ENCODE data around the gene FNDC1. TPM values are rescaled to one million over a fixed set of nuclear protein-coding genes. Genes with fewer than 3 reads are reported as not detected.

Gene FNDC1
- total RNA-seq, 6 experiments from 2014 or later = 0.02 to 2.7 (median 0.85) TPM

DNA sequence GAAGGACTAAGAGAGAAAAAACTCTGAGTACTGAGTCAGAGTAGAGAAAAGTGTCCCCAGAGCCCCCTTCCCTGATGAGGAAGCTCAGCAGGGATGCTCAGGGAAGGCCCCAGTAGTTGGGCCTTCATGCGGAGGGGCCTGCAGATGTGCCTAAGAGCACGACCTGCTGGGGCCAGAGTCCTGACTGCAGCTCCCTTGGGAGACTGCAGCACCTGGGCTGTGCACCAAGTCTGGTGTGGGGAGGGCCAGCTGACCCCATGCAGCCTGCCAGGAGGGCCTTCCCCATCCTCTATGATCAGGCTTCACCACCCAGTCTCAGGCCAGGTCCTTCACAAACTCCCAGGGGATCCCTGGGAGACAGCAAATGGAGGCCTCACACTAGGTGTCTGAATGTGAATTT, 130.4 kb downstream of the FNDC1 start:
- Histone ChIP-seq H3K27ac (no peak overlapping the region), H3K36me3 (no peaks in the 10 kb centered on the region), H3K4me1 (no peaks in the 10 kb centered on the region), H3K4me3 (no peak overlapping the region), H3K9me3 (no peaks in the 10 kb centered on the region), H3K27me3 (no peaks in the 10 kb centered on the region)
- ATAC-seq (no peak), DNase-seq (no peak)
- WGBS (ENCODE audit: insufficient coverage, low coverage, low lambda C conversion rate, missing lambda C conversion rate) = 40% methylated on average over 1 of the region's 2 CpGs
- no peak for TF ChIP-seq POLR2A (IDR thresholded peaks at IDR 0.05)
- TF ChIP-seq, protein P1, sequence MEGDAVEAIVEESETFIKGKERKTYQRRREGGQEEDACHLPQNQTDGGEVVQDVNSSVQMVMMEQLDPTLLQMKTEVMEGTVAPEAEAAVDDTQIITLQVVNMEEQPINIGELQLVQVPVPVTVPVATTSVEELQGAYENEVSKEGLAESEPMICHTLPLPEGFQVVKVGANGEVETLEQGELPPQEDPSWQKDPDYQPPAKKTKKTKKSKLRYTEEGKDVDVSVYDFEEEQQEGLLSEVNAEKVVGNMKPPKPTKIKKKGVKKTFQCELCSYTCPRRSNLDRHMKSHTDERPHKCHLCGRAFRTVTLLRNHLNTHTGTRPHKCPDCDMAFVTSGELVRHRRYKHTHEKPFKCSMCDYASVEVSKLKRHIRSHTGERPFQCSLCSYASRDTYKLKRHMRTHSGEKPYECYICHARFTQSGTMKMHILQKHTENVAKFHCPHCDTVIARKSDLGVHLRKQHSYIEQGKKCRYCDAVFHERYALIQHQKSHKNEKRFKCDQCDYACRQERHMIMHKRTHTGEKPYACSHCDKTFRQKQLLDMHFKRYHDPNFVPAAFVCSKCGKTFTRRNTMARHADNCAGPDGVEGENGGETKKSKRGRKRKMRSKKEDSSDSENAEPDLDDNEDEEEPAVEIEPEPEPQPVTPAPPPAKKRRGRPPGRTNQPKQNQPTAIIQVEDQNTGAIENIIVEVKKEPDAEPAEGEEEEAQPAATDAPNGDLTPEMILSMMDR (IDR thresholded peaks at IDR 0.05) = no peak
- intact Hi-C loops (cut with DNase I) = no loop called here

DNA sequence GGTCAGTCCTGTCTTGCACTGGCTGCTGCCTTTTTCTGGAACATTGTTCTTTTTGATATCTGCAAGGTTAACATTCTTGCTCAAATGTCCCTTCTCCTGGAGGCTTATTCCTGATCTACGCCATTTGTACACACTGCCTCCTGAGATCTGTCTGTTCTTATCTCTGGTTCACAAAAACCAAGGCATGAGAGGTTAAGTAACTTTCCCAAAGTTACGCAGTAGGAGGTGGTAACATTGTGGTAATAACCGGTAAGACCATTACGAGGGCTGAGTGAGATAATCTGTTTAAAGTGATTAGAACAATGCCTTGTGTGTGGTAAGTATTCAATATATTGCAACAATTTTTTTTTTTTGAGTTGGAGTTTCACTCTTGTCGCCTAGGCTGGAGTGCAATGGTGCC, 132.1 kb downstream of the FNDC1 start:
- TF ChIP-seq, protein P1 (IDR thresholded peaks at IDR 0.05) = no peak
- TF ChIP-seq POLR2A (IDR thresholded peaks at IDR 0.05) = no peak
- intact Hi-C loops (cut with DNase I) = no loop called here
- no peak for ATAC-seq

DNA sequence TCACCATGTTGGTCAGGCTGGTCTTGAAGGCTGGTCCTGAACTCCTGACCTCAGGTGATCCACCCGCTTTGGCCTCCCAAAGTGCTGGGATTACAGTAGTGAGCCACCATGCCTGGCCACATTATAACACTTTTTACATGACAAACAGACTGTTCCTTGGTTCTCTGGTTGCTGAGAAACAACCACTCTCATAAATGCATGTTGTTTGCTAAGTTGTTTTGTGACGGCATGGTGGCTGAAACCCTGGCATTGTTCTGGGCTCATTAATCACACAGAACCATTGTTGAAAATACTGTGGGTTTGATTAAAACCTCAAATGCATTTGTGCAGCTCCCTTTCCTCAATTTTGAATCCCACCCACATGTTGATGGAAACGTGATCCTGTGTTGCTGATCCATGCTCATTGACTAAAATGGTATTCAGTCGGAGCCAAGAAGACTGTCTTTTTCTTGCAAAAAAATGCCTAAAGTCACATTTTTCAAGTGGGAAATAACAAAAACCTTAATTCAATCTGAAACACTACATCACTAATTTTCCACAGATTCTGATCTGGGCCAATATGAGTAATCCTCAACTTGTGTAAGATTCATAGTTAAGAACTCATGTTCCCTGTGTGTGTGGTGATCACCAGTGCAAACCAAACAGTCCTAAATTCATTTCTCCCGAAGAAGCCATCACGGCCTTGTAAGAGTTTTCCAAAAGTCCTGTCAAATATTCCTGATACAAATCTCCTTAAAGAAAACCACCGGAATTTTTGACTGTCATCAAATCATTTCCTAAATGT, 132.8 kb downstream of the FNDC1 start:
- H3K36me3 ChIP-seq = no peaks in the 10 kb centered on the region
- H3K27ac ChIP-seq = no peak overlapping the region
- no peak for DNase-seq
- no peaks in the 10 kb centered on the region for H3K27me3 ChIP-seq
- 85% methylated on average over 5 of the region's 7 CpGs for WGBS (ENCODE audit: insufficient coverage, low coverage, low lambda C conversion rate, missing lambda C conversion rate)
- H3K9me3 ChIP-seq = no peaks in the 10 kb centered on the region
- intact Hi-C loops (cut with DNase I) = no loop called here
- H3K4me1 ChIP-seq = peaks cover 0 to 22% (median 8%) of the 10 kb centered on the region in 4 donors
- no peak for ATAC-seq
- H3K4me3 ChIP-seq = no peak overlapping the region
- no peak for TF ChIP-seq POLR2A (IDR thresholded peaks at IDR 0.05)
- TF ChIP-seq, protein P1 (IDR thresholded peaks at IDR 0.05) = no peak

More for the DNA sequence above, 132.1 kb downstream of the FNDC1 start:
- H3K4me1 ChIP-seq = peaks cover 0 to 15% (median 6%) of the 10 kb centered on the region in 4 donors
- no peak overlapping the region for H3K27ac ChIP-seq
- 90% methylated on average over 3 of the region's 5 CpGs for WGBS (ENCODE audit: insufficient coverage, low coverage, low lambda C conversion rate, missing lambda C conversion rate)
- H3K9me3 ChIP-seq = no peaks in the 10 kb centered on the region
- no peaks in the 10 kb centered on the region for H3K27me3 ChIP-seq
- no peaks in the 10 kb centered on the region for H3K36me3 ChIP-seq
- no peak for DNase-seq
- H3K4me3 ChIP-seq = no peak overlapping the region

DNA sequence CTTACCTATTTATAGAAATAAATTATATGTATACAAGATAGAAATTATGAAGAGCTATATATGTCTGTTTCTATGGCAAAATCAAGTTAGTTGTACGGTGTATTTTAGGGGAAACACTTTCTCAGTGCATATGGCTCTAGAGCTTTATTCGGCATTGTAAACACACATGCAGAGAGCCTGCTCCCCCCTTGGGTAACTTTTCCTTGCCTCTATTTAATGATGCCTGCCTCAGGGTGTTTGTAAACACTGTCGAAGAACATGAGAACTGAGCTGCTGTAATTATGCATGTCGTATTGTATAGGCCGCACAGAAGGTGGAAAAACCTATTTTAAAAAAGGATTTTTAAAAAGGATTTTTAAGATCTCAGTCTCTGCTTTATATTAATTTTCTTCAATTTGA, 133.4 kb downstream of the FNDC1 start:
- ATAC-seq = no peak
- H3K4me3 ChIP-seq = no peak overlapping the region
- no peaks in the 10 kb centered on the region for H3K9me3 ChIP-seq
- intact Hi-C loops (cut with DNase I) = no loop called here
- no peak for DNase-seq
- TF ChIP-seq POLR2A (IDR thresholded peaks at IDR 0.05) = no peak
- TF ChIP-seq, protein P1 (IDR thresholded peaks at IDR 0.05) = no peak
- H3K36me3 ChIP-seq = no peaks in the 10 kb centered on the region
- no peak overlapping the region for H3K27ac ChIP-seq
- H3K27me3 ChIP-seq = no peaks in the 10 kb centered on the region
- peaks cover 0 to 28% (median 11%) of the 10 kb centered on the region in 4 donors for H3K4me1 ChIP-seq
- 70% methylated on average over 5 of the region's 5 CpGs for whole genome bisulfite sequencing (ENCODE audit: insufficient coverage, low coverage, low lambda C conversion rate, missing lambda C conversion rate)
